ENCODE data around the gene C1orf174. TPM values are rescaled to one million over a fixed set of nuclear protein-coding genes. Genes with fewer than 3 reads are reported as not detected.

The C1orf174 gene
- total RNA-seq, 1 donor from 2014 or later: 18.3 TPM

DNA sequence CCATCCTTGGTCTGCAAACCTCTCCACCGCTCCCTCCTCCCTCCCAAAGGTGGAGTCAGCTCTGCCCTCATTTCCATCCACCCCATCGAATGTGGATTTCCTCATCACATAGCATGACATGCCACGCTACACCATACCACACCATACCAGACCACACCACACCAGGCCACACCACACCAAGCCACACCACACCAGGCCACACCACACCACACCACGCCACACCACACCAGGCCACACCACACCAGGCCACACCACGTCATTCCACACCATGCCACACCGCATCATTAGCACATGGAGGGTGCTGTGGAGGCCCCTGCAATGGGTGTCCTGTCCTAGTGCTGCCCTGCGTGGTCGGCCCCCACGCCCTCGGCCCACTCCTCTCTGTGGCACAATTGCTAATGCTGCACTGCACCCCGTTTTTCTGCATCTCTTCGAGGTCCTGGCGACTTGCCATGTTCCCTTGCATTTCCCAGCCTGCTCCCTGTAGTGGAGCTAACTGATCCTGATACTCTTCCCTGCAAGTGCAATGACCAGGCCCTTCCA is 31.5 kb downstream of the C1orf174 start:
- DNase-seq: no peak

DNA sequence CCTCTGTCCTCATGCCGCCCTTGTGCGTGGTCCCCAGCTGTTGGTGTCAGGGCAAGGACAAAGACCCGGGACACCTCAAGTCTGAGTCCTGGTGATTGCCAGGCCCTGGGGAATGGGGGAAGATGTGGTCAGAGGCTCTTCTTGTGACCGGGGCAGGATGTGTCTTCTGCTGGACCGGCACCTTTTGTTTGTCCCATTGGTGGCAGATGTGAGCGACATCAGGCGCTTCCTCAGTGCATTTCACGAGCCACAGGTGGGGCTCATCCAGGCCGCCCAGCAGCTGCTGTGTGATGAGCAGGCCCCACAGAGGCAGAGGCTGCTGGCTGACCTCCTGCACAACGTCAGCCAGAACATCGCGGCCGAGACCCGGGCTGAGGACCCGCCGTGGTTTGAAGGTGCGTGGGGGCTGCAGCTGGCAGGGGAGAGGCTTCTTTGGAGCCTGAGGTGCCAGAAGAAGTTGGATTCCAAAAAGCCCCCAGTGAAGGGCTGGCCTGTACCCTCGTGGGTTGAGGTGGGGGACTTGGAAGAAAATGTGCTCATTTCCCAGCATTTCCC is 34.4 kb downstream of the C1orf174 start:
- peak; percentile 31 for DNase-seq

DNA sequence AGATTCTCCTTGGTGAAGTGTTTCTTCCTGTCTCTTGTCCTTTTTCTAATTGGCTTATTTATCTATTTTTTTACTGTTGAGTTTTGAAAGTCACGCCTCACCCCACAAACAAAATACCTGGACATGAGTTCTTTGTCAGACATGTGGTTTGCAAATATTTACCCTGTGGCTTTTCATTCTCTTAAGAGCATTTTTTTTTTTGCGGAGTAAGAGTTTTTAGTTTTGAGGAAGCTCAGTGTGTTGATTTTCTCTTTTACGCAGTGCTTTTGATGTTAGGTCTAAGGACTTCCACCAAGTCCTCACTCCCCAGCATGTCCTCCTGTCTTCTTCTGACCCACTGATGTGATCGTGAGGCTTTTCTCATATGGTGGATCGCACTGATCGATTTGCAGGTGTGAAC is 35.2 kb downstream of the C1orf174 start:
- DNase-seq: peak; percentile 12

DNA sequence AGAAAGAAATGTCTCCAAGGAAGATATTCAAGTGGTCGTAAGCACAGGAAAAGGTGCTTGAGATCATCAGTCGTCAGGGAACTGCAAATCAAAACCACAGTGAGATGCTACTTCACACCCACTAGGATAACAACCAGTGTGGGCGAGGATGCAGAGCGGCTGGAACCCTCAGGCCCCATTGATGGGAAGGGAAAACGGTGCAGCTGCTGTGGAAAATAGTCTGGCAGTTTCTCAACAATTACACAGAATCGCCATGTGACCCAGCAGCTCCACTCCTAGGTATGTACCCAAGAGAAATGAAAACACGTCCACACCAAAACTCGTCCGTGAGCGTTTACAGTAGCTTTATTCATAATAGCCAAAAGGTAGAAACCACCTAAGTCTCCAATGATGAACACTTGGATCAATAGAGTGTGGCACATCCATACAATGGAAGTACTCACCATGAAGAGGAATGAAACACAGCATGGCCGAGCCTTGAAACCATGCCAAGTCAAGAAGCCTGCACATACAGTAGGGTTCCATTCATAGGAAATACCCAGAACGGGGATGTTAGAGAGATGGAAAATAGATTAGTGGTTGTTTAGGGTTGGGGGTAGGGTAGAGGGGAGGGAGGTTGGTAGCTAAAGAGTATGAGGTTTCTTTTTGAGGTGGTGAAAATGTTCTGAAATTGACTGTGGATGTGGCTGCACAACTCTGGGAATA is 36.7 kb downstream of the C1orf174 start:
- DNase-seq: peak; percentile 81

DNA sequence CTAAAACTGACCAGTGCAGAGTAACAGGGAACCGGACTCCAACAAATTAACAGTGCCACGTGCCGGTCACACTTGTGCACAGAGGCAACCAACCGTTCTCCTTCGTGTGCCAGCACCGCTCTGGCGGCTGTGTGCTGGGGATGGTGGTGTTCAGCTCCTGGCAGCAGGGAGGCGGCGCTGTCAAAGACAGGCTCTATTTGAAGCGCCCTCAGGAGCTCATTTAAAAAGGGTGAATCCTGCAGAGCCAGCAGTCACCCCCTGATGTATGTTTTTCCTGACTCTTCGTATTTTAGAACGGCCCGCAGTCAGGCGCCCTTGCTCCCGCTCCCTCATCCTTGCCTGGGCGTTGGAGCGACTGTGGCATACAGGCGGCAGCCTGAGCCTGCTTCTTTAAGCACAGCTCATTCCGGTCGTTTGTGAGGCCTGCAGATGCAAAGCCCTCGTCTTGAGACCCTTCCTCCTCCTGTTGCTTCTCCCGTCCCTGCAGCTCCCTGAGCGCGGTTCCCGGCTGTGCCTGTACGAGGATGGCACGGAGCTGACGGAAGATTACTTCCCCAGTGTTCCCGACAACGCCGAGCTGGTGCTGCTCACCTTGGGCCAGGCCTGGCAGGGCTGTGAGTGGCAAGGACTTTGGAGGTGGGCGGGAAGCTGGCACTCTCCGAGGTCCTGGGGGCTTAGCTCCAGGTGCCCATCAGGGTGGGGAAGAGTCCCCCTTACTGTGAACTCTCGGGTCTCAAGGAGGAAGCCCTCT is 41.7 kb downstream of the C1orf174 start:
- peak; percentile 42 for DNase-seq

DNA sequence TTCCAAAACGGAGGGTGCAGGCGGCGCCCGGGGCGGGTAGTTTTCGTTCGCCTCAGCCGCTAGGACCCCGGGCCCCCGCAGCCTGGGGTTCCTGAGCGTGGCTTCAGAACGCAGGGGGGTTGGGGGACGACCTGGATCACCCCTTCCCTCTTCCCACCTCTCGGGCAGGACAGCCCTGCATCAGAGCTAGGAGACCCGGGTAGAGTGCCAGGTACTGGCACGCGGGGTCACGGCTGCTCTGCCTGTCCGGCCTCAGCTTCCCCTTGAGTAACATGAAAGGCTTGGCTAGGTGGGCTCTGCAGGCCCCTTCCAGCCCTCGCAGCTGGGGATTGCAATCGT is 42.3 kb downstream of the C1orf174 start:
- DNase-seq: no peak

DNA sequence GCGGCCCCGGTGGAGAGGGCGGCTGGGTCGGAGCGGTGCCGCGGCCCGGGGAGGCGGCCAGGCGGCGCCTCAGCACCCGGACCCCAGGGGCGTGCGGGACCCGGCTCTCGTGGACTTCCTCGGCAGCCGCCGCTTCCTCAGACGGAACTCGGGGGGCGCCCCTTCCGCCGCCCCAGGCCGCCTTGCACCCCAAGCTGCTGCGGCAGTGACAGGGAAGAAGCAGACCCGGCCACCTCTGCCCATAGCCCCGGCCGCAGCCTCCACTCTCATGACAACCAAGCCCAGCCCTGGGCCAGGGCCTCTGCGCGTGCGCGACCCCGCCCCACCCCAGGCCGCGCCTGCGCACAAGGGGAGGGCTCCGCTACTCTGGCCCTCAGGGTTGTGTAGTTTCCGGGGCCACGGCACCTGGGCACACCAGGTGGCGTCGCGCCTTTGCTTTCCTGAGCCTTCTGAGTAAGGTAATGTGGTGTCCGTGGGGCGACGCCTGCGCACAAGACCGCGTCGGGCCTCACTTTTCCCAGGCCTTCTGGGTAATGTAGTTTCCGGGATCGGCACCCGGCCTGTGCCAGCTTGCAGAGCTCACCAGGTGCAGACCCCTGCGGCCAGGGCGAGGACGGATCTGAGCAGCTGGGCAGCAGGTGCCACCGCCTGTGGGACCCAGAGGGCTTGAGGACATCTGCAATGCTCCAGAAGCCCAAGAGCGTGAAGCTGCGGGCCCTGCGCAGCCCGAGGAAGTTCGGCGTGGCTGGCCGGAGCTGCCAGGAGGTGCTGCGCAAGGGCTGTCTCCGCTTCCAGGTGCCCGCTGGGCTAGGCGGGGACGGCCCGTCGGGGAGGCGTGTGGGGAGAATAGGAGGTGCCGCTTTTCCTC is 42.9 kb downstream of the C1orf174 start, which contains the start of the genes CEP104 and DFFB:
Gene CEP104, minus strand, starts transcription at position 289 of the 868 bp plus-strand sequence. CDS start 4,804 bp downstream, outside the sequence.
Gene DFFB, plus strand, starts transcription at position 554 of the 868 bp plus-strand sequence. Its CDS starts 128 bp downstream, at position 682.
- DNase-seq: peak; percentile 95

DNA sequence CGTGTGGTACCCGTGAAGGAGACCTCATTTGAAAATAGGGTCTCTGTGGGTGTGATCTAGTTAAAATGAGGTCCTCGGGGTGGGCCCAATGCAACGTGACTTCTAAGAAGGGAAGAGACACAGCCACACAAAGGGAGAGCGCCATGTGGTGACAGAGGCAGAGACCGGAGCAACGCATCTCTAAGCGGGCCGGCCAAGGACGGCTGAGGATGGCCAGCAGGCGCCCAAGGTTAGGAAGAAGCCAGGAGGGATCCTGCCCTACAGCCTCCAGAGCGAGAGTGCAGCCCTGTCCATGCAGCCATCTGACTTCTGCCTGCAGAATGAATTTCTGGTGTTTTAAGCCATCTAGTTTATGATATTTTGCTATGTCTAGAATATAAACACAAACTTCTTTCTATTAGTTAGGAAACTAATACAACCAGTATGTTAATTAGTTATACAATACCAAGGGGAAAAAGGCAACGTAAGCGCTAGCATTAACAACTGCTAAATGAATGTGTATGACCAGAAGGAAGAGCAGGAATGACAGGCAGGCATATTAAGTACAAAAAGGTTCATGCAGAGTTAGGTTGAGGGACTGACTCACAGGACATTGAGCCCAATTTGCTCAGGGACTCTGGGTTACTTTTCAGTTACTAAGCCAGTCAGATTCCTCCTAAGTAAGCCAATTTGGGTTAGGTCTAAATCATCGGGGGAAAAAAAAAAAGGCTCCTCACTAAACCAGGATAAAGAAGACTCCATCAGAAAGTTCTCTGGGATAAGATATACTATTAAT is 47.2 kb downstream of the C1orf174 start:
- DNase-seq: no peak

DNA sequence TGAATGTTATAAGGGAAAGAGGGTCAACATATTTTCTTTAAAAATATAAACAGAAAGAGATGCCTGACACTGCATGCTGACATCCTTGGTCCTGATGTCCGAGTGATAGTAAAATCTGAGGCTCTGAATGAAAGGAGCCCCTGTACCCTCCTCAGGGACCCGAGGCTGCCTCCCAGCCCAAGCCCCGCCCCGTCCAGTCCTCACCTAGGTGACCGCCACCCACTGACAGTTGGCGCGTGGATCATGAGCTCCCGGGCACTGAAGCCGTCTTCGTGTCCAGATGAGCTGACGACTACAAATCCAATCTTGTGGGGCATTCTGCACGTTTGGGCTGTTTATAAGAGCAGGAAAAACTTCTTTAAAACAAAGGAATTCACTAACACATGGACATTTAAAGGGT is 48.0 kb downstream of the C1orf174 start:
- DNase-seq: no peak

DNA sequence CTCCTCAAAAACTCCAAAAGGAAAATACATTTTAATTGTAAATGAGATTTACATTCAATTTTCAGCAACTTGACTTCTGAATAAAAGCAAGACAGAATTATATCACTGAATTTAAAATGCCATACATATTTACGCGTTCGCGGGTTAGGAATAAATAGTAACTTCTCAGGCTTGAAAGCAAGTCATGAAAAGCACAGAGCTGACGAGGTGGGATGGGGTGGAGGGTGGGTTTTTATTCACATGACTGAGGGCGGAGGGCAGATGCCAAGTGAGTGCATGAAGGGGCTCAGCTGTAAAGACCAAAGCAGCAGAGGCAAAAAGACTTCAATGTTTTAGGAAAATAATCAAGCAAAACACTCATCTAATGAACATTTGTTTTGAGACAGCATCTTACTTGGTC is 48.8 kb downstream of the C1orf174 start:
- no peak for DNase-seq

DNA sequence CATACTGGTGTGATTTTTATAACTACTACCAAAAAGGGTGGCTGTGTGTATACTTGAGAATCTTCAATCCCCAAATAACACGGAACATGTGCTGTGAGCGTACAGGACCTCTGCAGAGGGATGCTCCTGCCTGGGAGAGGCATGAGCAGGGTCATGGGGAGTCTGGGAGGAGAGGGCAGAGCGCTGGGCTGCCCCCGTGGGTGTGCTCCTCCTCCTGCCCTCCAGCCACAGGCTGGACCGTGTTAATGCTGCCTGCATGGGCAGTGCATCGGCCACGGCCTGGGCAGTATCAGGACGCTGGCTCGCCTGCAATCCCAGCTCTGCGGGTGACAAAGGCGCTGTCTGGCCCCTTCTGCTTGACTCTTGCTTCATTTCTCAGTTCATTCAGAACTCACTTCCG is 49.2 kb downstream of the C1orf174 start:
- DNase-seq: no peak

DNA sequence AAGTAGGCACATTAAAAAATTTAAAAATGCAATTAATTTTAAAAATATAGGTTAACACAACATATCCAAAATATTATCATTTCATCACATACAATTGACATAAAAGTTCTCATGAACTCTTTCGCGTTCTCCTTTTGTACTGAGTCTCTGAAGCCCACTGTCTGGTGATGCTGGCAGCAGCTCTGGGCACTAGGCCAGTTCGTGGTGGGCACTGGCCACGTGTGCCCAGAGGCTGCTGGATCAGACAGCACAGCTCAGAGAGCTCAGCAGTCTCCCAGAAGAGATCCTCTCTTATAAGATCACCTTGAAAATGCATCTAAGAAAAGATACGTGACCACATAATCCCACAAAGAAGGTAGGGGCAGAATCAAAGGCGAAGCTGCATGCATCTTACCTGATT is 53.0 kb downstream of the C1orf174 start:
- no peak for DNase-seq

DNA sequence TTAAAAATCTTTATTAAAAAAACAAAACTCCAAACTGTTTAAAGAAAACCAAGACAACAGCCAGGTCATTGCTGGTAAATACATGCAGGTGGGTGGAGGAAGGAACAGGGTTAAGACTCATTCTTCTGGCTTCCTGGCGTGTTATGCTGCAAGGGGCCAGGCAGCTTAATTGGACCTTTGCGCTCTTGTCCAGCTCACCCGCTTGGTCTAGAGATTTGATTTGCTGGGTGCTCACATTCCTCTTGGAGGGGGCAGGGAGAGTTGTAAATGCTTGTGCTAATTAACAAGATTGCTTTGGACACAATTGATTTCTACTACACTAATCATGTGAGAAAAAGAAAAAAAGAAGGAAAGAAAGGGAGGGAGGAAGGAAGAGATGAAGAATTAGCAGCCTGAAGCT is 53.5 kb downstream of the C1orf174 start:
- DNase-seq: no peak

DNA sequence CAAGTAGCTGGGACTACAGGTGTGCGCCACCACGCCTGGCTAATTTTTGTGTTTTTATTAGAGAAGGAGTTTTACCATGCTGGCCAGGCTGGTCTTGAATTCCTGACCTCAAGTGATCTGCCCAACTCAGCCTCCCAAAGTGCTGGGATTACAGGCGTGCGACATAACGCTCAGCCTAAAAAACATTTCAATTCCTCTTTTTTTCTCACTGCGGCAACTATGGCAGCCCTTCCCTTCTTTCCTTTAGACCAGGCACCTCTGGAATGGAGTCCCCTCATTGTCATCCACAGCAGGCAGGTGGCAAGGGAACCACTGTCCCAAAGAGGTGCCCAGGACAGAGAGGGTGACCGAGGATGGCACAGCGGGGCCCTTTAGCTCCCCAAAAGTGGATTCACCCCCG is 57.2 kb downstream of the C1orf174 start:
- DNase-seq: no peak

DNA sequence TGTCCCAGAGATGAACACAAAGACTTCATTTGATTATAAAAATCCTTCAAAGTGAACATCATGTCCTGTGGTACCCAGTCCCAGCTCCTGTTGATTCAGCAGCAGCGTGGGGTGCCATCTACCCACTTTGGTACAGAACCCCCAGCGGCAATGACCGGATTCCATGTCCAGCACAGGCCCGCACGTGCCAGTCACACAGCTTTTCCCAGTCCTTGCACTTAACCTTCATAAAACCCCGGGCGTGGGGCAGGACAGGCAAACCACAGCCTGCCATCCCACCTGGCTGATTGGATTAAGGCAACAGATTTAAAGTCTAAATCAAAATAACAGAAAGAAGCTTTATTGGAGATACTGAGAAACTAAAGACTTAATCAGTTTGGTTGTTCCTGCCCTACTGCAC is 58.6 kb downstream of the C1orf174 start:
- DNase-seq: no peak

Other genes starting within 250 kb of the C1orf174 start
- gene TP73, start 247.8 kb downstream of the C1orf174 start, total RNA-seq: 6.1 TPM
- gene CCDC27, start 147.8 kb downstream of the C1orf174 start, total RNA-seq: not detected
- gene SMIM1, start 127.5 kb downstream of the C1orf174 start, total RNA-seq: 5.7 TPM
- 43.3 TPM for gene LRRC47, start 103.8 kb downstream of the C1orf174 start, total RNA-seq
- 36.5 TPM for gene CEP104, start 43.1 kb downstream of the C1orf174 start, total RNA-seq
- gene DFFB, start 42.8 kb downstream of the C1orf174 start, total RNA-seq: 7.8 TPM

Data from tongue (tissue), 2 donors.